Activated CD8-positive, alpha-beta memory T cell treated with anti-CD3 and anti-CD28 coated beads, Interleukin-2, amount 50 U/mL, for 24 hours (primary cell): ENCODE data around the gene ZNF302.

ENCODE experiments used
- DNase-seq: peaks from one replicate; pipeline ENCODE4 v3.0.0-alpha.2; 2020; ENCODE audit errors: extremely low read depth

Gene ZNF302

GRCh38 chr19:34732612-34733211 lies 55.2 kb downstream of the ZNF302 start:
- DNase-seq, result no peak

GRCh38 chr19:34733266-34733745 lies 55.8 kb downstream of the ZNF302 start:
- no peak for DNase-seq

GRCh38 chr19:34733746-34734536 lies 56.5 kb downstream of the ZNF302 start, which contains the start of gene ZNF181:
Gene ZNF181, plus strand, starts transcription at chr19:34734243. Its CDS starts 795 bp downstream, at chr19:34735038.
- DNase-seq, result peak; percentile 61

GRCh38 chr19:34734537-34735103 lies 57.1 kb downstream of the ZNF302 start:
- no peak for DNase-seq
